ENCODE data around the gene TICRR. TPM values are rescaled to one million over a fixed set of nuclear protein-coding genes. Genes with fewer than 3 reads are reported as not detected.

The TICRR gene
- polyA plus RNA-seq, 2 donors, result 4.4 to 6.6 TPM

DNA sequence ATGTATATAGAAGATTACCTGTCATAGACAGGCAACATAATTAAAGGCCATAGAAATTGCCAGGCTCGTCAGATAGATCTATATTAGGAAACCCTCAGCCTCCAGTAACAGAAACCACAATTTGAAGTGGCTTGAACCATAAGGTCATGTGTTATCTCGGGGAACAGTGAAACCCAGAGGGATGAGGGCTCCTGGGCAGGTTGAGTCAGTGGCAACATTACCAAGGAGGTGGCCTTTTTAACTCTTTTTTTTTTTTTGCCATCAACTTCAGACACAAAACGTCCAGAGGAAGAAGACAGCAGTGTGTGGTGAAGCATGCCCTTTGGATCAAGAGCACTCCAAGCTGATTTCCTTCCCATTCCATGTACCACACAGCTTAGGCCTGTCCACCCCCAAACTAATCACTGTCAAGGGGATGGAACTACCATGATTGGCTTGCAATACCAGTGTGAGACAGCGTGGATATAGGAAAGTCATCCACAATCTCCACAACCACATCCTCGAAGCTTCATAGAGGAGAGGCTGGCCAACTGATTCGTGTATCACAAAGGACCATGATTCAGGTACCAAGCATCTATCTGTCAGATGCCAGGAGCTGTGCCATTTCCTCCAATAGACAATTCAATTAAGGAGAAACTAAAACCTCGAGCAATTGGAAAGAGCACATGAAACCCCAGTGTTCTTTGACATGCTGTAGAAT lies 81.0 kb downstream of the TICRR start:
- no peak overlapping the region for H3K4me3 ChIP-seq (ENCODE audit: low read depth in 1 of 2, low read length in 2 of 2)
- 72 to 76% methylated on average over 7 of the region's 7 CpGs for WGBS, 2 donors
- H3K36me3 ChIP-seq (ENCODE audit: control insufficient read depth in 2 of 2, insufficient read depth in 2 of 2, low read length in 1 of 2), result no peaks in the 10 kb centered on the region

DNA sequence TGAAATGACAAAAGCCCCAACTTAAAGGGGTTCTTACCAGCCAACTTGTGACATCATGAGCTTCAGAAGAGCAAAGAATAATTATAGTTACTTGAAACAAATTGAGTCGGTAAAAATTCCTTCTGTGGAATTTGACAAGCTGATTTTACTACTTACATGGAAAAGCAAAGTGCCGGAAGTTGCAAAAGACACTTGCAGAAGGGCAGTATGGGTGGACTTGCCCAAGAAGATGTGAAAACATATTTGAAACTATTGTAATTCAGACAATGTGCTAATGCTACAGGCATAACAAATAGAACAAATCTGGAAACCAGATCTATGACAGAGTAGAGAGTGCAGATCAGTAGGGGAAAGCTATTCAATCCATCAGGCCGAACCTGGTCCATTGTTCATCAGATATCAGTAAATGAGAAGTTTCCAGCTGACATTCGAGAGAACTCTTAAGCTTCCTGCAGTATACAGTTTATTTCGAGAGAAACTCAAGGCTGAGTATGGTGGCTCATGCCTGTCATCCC lies 82.5 kb downstream of the TICRR start:
- WGBS, 2 donors, result 88% methylated on average over 5 of the region's 5 CpGs
- Histone ChIP-seq H3K27me3 (ENCODE audit: control insufficient read depth in 1 of 2, insufficient read depth in 2 of 2, low read length in 2 of 2) (peaks cover 0 to 2% of the 10 kb centered on the region in 2 donors), H3K4me3 (ENCODE audit: low read depth in 1 of 2, low read length in 2 of 2) (no peak overlapping the region), H3K36me3 (ENCODE audit: control insufficient read depth in 2 of 2, insufficient read depth in 2 of 2, low read length in 1 of 2) (no peaks in the 10 kb centered on the region), H3K9me3 (ENCODE audit: control insufficient read depth in 2 of 2, insufficient read depth in 1 of 2, low read depth in 1 of 2, low read length in 1 of 2) (no peaks in the 10 kb centered on the region), H3K27ac (ENCODE audit: low read depth in 2 of 2, low read length in 1 of 2) (no peak overlapping the region), H3K4me1 (ENCODE audit: control insufficient read depth in 2 of 2, insufficient read depth in 2 of 2, low read length in 1 of 2) (peaks cover 3 to 8% of the 10 kb centered on the region in 2 donors)

More for the DNA sequence above, 81.0 kb downstream of the TICRR start:
- H3K4me1 ChIP-seq (ENCODE audit: control insufficient read depth in 2 of 2, insufficient read depth in 2 of 2, low read length in 1 of 2), result peaks cover 3 to 8% of the 10 kb centered on the region in 2 donors
- H3K27me3 ChIP-seq (ENCODE audit: control insufficient read depth in 1 of 2, insufficient read depth in 2 of 2, low read length in 2 of 2), result peaks cover 0 to 2% of the 10 kb centered on the region in 2 donors
- H3K27ac ChIP-seq (ENCODE audit: low read depth in 2 of 2, low read length in 1 of 2), result no peak overlapping the region
- no peaks in the 10 kb centered on the region for H3K9me3 ChIP-seq (ENCODE audit: control insufficient read depth in 2 of 2, insufficient read depth in 1 of 2, low read depth in 1 of 2, low read length in 1 of 2)

DNA sequence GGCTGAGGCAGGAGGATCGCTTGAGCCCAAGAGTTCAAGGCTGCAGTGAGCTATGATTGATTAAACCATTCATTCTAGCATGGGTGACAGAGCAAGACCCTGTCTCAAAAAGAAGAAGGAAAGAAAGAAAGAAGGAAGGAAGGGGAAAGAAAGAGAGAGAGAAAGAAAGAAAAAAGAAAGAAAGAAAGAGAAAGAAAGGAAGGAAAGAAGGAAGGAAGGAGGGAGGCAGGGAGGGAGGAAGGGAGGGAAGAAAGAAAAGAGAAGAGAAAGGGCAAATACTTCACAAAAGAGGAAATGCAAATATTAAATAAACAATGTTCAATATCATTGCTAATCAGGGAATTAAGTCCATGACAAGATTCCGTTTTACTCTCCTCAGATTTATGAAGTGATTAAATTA lies 84.0 kb downstream of the TICRR start:
- Histone ChIP-seq H3K4me1 (ENCODE audit: control insufficient read depth in 2 of 2, insufficient read depth in 2 of 2, low read length in 1 of 2) (peaks cover 3 to 12% of the 10 kb centered on the region in 2 donors), H3K9me3 (ENCODE audit: control insufficient read depth in 2 of 2, insufficient read depth in 1 of 2, low read depth in 1 of 2, low read length in 1 of 2) (no peaks in the 10 kb centered on the region), H3K4me3 (ENCODE audit: low read depth in 1 of 2, low read length in 2 of 2) (no peak overlapping the region), H3K27ac (ENCODE audit: low read depth in 2 of 2, low read length in 1 of 2) (no peak overlapping the region), H3K36me3 (ENCODE audit: control insufficient read depth in 2 of 2, insufficient read depth in 2 of 2, low read length in 1 of 2) (no peaks in the 10 kb centered on the region), H3K27me3 (ENCODE audit: control insufficient read depth in 1 of 2, insufficient read depth in 2 of 2, low read length in 2 of 2) (peaks cover 0 to 2% of the 10 kb centered on the region in 2 donors)
- WGBS, 2 donors, result 85 to 93% methylated on average over 2 of the region's 2 CpGs

DNA sequence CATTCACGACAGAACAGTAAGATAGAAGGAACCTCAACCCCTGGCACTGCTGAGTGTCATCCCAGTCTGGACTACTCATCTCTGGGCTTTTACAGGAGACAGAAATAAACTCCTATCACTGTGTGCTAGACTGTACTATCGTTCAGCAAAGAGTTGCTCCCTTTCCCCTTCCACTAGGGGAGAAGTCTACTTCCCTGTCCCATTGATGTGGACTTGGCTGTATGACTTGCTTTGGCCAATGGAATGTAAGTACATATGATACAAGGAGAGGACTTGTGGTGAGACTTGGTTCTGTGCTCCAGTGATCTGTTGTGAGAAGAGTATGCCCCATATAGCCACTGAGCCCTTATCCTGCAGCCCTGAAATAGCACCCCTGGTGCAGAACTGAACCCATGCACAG lies 85.3 kb downstream of the TICRR start:
- H3K27me3 ChIP-seq (ENCODE audit: control insufficient read depth in 1 of 2, insufficient read depth in 2 of 2, low read length in 2 of 2), result no peaks in the 10 kb centered on the region
- no peak overlapping the region for H3K4me3 ChIP-seq (ENCODE audit: low read depth in 1 of 2, low read length in 2 of 2)
- H3K4me1 ChIP-seq (ENCODE audit: control insufficient read depth in 2 of 2, insufficient read depth in 2 of 2, low read length in 1 of 2), result peaks cover 0 to 4% of the 10 kb centered on the region in 2 donors
- no peaks in the 10 kb centered on the region for H3K36me3 ChIP-seq (ENCODE audit: control insufficient read depth in 2 of 2, insufficient read depth in 2 of 2, low read length in 1 of 2)
- 88% methylated on average over 2 of the region's 2 CpGs for WGBS, 2 donors
- H3K27ac ChIP-seq (ENCODE audit: low read depth in 2 of 2, low read length in 1 of 2), result no peak overlapping the region
- no peaks in the 10 kb centered on the region for H3K9me3 ChIP-seq (ENCODE audit: control insufficient read depth in 2 of 2, insufficient read depth in 1 of 2, low read depth in 1 of 2, low read length in 1 of 2)

DNA sequence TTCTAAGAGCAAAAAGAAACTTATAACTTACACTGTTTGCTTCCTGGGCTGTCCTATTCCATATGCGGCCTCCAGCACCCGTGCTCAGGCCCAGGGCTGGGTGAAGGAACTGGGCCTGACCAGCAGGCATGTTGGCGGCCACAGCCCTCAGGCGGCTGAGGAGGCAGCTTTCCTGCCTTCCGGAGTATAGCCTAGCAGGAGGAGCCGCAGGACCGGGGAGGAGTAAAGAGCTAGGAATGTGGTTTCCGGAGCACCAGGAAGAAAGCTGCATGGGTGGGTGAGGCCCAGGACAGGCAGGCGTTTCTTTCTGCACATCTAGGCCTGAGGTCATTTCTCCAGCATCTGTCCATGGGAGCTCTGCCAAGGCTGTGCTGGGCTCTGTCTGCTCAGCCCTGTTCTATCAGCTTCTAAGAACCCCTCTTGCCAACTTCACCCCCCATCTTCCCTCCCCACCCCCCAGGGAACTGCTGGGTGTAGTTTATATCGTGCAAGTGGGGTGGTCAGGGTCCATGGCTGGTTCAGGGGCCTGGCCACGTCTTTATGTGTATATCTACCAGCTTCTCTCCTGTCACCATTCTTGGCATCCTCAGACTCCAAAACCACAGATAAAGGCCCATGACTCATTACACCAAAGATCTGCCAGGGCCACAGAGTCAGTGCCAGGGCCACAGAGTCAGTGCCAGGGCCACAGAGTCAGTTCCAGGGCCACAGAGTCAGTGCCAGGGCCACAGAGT lies 87.8 kb downstream of the TICRR start:
- H3K4me3 ChIP-seq (ENCODE audit: low read depth in 1 of 2, low read length in 2 of 2), result no peak overlapping the region
- H3K36me3 ChIP-seq (ENCODE audit: control insufficient read depth in 2 of 2, insufficient read depth in 2 of 2, low read length in 1 of 2), result no peaks in the 10 kb centered on the region
- peak overlapping the region; percentile 51 to 59 for H3K27ac ChIP-seq (ENCODE audit: low read depth in 2 of 2, low read length in 1 of 2)
- peaks cover 0 to 4% of the 10 kb centered on the region in 2 donors for H3K4me1 ChIP-seq (ENCODE audit: control insufficient read depth in 2 of 2, insufficient read depth in 2 of 2, low read length in 1 of 2)
- no peaks in the 10 kb centered on the region for H3K9me3 ChIP-seq (ENCODE audit: control insufficient read depth in 2 of 2, insufficient read depth in 1 of 2, low read depth in 1 of 2, low read length in 1 of 2)
- no peaks in the 10 kb centered on the region for H3K27me3 ChIP-seq (ENCODE audit: control insufficient read depth in 1 of 2, insufficient read depth in 2 of 2, low read length in 2 of 2)
- 33 to 43% methylated on average over 11 of the region's 11 CpGs for WGBS, 2 donors

DNA sequence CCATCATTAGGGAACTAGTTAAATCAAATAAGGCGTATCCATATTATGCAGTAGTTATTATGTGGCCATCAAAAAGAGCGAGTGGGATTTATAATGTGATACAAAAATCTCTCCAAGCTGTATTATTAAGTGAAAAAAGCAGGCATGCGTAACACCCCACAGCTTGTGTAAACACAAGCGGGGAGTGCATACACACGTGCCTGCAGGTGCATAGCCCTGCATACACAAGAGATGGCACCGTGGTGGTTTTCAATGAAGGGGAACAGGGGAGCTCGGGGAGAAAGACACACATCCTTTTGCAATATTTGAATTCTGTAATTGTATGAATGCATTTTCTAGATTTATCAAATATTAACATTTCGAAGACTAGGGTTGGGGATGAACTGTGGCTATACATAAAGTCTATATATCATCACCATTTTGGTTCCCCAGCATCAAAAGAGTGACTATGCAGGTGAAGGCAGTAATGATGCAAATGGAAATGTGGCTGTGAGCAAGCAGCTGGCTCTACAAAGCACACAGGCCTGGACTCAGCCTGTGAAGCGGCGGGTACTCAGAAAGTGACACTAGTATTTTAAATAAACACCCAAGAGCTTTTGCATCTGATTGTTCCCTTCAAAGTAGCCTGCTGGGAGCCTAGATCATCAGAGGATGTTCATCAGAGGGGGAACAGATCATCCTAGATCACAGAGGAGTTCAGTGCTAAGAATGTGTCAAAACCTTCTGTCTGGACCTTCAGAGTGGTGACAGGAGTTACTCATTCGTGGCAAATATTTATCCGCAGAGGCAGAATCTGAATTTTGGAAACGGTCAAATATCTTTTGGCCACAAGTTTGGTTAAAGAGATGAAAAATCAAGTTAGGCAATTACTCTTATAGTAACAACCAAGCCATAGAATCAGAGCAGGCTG lies 89.4 kb downstream of the TICRR start:
- no peaks in the 10 kb centered on the region for H3K36me3 ChIP-seq (ENCODE audit: control insufficient read depth in 2 of 2, insufficient read depth in 2 of 2, low read length in 1 of 2)
- H3K27me3 ChIP-seq (ENCODE audit: control insufficient read depth in 1 of 2, insufficient read depth in 2 of 2, low read length in 2 of 2), result no peaks in the 10 kb centered on the region
- H3K27ac ChIP-seq (ENCODE audit: low read depth in 2 of 2, low read length in 1 of 2), result peak overlapping the region in 1 of 2 donors; percentile 80
- H3K4me1 ChIP-seq (ENCODE audit: control insufficient read depth in 2 of 2, insufficient read depth in 2 of 2, low read length in 1 of 2), result peaks cover 0 to 4% of the 10 kb centered on the region in 2 donors
- no peaks in the 10 kb centered on the region for H3K9me3 ChIP-seq (ENCODE audit: control insufficient read depth in 2 of 2, insufficient read depth in 1 of 2, low read depth in 1 of 2, low read length in 1 of 2)
- no peak overlapping the region for H3K4me3 ChIP-seq (ENCODE audit: low read depth in 1 of 2, low read length in 2 of 2)
- WGBS, 2 donors, result 77 to 81% methylated on average over 13 of the region's 13 CpGs

DNA sequence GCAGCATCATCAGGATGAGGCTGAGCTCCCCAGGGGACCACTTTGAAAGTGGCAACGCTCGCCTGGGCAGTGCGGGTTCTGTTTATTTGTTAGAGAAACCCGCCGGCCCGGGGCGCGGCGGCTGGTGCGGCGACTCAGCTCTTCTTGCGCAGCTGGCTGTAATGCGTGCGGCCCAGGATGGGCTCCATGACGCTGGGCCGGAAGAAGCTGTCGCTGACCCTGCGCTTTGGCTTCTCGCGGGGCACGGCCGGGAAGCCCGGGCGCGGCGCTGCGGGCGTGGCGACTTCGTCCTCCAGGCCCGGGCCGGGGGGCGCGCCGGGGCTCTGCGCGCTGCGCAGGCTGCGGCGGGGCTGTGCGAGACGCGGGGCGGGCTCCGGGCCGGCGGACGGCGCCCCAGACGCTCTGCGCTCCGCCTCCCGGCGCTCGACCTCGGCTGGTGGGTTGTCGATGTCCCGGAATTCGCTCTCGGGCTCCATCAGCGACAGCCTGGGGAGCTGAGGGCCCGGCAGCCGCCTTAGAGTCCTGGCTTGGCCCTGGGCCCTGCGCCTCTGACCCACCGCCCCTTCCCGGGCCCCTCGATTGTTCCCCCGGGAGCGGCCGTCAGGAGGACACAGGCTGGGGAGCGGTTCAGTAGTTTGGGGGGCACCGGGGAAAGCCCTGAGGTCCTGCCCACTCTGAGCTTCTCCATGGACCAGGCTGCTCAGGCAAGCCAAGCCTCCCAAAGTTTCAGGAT lies 90.3 kb downstream of the TICRR start:
- no peaks in the 10 kb centered on the region for H3K9me3 ChIP-seq (ENCODE audit: control insufficient read depth in 2 of 2, insufficient read depth in 1 of 2, low read depth in 1 of 2, low read length in 1 of 2)
- peaks cover 0 to 4% of the 10 kb centered on the region in 2 donors for H3K4me1 ChIP-seq (ENCODE audit: control insufficient read depth in 2 of 2, insufficient read depth in 2 of 2, low read length in 1 of 2)
- H3K36me3 ChIP-seq (ENCODE audit: control insufficient read depth in 2 of 2, insufficient read depth in 2 of 2, low read length in 1 of 2), result no peaks in the 10 kb centered on the region
- H3K4me3 ChIP-seq (ENCODE audit: low read depth in 1 of 2, low read length in 2 of 2), result peak overlapping the region; percentile 38 to 50
- no peaks in the 10 kb centered on the region for H3K27me3 ChIP-seq (ENCODE audit: control insufficient read depth in 1 of 2, insufficient read depth in 2 of 2, low read length in 2 of 2)
- peak overlapping the region; percentile 80 to 82 for H3K27ac ChIP-seq (ENCODE audit: low read depth in 2 of 2, low read length in 1 of 2)
- WGBS, 2 donors, result 2% methylated on average over 61 to 72 of the region's 72 CpGs

DNA sequence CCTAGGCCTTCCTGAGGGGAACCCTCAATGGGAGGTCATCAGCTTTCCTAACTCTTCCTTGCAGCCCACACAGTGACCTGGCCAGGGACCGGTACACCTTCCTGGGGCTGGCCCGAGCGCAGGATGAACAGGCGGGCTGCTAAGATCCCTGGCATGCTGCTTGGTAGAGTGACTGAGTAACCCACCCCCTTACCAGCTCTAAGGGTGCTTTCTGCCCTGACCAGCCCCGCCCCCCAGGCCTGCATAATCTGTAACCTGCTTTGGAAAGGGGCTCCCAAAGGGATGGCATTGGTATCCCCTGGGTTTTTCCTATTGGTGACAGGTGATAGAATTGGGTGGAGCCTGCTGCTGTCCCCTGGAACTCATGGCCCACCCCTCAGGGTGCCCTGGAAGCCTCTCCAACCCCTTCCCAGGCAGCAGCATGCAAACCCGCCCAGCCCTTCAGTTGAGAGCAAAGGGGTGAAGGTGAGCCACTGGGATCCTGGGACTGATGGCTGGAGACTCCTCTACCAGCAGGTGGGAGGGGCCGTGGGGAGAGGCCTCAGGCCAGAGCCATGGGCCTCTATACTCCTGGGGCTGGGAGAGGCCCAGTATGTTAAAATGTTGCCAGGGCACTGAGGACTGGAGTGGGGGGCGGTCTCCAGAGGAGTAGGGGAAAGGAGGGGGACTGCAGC lies 91.1 kb downstream of the TICRR start:
- no peaks in the 10 kb centered on the region for H3K27me3 ChIP-seq (ENCODE audit: control insufficient read depth in 1 of 2, insufficient read depth in 2 of 2, low read length in 2 of 2)
- no peaks in the 10 kb centered on the region for H3K36me3 ChIP-seq (ENCODE audit: control insufficient read depth in 2 of 2, insufficient read depth in 2 of 2, low read length in 1 of 2)
- H3K4me1 ChIP-seq (ENCODE audit: control insufficient read depth in 2 of 2, insufficient read depth in 2 of 2, low read length in 1 of 2), result peaks cover 0 to 4% of the 10 kb centered on the region in 2 donors
- H3K27ac ChIP-seq (ENCODE audit: low read depth in 2 of 2, low read length in 1 of 2), result peak overlapping the region; percentile 80 to 82
- H3K4me3 ChIP-seq (ENCODE audit: low read depth in 1 of 2, low read length in 2 of 2), result peak overlapping the region in 1 of 2 donors; percentile 50
- H3K9me3 ChIP-seq (ENCODE audit: control insufficient read depth in 2 of 2, insufficient read depth in 1 of 2, low read depth in 1 of 2, low read length in 1 of 2), result no peaks in the 10 kb centered on the region
- WGBS, 2 donors, result 89 to 93% methylated on average over 8 of the region's 8 CpGs
